ENCODE results near the gene NFIL3. TPM values are rescaled to one million over a fixed set of nuclear protein-coding genes. Genes with fewer than 3 reads are reported as not detected.

NFIL3 gene
- 11.4 to 13.8 TPM (median 12.1 TPM) in 5 replicates for total RNA-seq (2022; extraction: Qiagen RNA extraction)

DNA sequence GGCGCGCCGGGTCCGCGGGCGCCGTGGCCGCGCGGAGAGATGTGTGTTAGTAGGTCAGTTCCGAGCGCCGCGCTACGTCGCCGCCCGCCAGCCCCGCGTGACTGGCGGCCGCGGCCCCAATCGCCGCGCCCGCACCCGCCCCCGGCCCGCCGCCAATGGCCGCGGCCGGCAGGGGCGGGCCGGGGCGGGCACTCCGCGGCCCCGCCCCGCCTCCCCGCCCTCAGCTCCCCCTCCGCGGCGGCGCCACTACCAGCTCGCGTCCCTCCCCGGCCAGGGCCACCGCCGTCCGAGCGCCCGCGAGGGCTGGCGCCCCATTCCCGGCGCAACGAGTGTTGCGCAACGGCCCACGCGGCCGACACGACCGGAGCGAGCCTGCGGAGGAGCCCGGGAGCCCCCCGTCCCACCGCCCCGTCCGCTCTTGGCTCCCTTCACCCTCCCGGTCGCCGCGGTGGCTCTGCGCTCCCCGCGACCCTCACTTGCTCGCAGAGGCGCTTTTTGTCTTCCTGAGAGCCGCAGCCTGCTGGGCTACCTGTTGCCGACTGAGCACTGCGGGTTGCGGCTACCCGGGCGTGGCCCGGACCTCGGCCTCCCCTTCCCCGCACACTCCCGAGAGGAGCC is at the start of gene NFIL3:
NFIL3 (minus strand) TSS at position 48 of the 618 bp plus-strand sequence. CDS start 13,098 bp downstream, outside the sequence.

DNA sequence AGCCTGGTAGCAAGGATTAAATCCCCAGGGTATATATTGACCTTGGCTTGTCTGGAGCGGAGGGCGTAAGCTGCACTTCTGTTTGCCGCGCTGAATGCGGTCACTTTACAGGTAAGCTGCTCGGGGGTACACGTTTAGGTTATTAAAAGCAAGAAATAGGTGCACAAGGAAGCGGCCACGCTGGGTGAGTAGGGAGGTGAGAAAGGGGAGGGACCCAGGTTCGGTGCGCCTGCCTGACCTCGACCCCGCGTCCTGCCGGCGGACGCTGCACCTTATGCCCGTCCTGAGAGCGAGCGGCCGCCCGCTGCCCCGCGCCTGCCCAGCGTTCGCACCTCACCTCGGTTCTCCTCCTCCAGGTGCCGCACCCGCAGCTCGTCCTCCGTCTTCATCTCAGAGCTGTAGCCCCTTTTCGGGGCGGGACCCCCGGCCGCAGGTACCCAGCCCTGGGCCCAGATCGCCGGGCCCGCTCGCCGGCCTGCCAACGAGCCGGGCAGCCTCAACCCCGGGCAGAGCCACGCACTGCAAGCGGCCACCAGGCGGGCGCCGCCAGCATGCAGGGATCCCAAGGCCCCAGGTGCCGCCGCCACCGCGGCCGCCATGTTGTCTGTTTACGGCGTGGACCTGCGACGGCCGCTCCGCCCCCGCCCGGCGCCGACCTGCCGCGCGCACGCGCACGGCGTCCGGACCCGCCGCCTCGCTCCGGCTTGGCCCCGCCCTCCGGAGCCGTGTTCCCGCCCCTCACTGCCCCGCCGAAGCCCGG is 62.2 kb downstream of the NFIL3 start, which contains the start of gene AUH:
AUH (minus strand) TSS at position 628 of the 760 bp plus-strand sequence; CDS start at position 599, 29 bp downstream.

Other genes with a start within 250 kb of the NFIL3 start
- 9.9 to 11.5 TPM (median 11.4 TPM) in 5 replicates for gene AUH, start 61.9 kb downstream of the NFIL3 start, total RNA-seq (2022; extraction: Qiagen RNA extraction)